HT1080 (cell line): Measurements from ENCODE around the gene ANKRD18B. TPM values are rescaled to one million over a fixed set of nuclear protein-coding genes. Genes with fewer than 3 reads are reported as not detected.
"Not testable (repeated sequence)": the region's sequence is repeated elsewhere in the genome, so short reads cannot be mapped to it uniquely, and the experiment has no call there.

ENCODE experiments used
- DNase-seq: peaks from one replicate; pipeline ENCODE4 v3.0.0-alpha.2; 2015; ENCODE audit warnings: low read depth
- polyA plus RNA-seq, 2 experiments: library from polyadenylated mRNA; depleted of rRNA; stranded (reverse); fragments of >200 nt; gene quantifications; 2 replicates each; pipeline ENCODE4 v1.2.3, GENCODE V29; 2015
- total RNA-seq: library from RNA; depleted of rRNA; stranded (reverse); fragments of >200 nt; shearing (Covaris generic); gene quantifications from 2 replicates; pipeline ENCODE4 v1.2.3, GENCODE V29; 2014; rRNA removed

Gene ANKRD18B
- total RNA-seq = 3.7 and 15.0 TPM in 2 replicates
- polyA plus RNA-seq (2015; cell fraction: cytosol; rRNA removed) = 1.3 and 4.5 TPM in 2 replicates
- polyA plus RNA-seq (2015; cell fraction: nucleus; rRNA removed) = 4.1 and 5.3 TPM in 2 replicates

DNA sequence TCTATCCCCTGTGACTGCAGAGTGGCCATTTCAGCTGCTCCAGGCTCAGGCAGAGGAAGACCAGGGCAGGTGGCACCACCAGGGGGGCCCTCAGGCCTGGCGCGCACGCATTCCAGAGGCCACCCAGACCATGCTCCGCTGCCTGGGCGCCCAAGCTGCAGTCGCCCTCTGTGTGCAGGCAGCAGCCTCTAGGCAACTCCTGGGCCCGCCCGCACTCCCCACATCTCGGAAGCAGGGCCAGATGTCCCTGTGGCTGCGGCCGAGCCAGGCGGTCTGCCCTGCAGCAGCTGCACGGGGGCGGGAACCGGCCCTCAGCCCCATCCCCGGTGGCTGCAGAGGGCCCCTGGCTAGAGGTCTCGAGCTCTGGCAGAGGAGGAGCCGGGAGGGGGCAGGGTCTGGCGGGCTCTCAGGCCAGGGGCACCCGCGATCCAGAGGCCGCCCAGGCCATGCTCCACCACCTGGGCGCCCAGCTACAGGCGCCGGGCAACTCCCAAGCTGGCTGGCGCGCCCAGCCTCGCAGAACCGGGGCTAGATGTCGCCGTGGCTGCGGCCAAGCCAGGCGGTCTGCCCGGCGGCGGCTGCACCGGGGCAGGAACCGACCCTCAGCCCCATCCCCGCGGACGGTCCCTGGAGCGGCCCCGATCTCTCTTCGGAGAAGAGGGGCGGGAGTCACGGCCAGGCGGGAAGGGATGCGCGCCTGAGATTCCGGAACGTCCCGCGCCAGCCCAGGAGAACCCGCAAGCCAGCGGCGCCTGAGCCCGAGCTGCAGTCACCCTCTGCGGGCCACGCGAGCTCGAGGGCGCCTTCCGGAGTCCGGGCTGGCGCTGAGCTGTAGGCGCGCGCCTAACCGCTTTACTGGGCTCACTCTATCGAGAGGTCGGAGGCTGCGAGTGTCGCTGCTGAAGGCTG, at the start of gene ANKRD18B:
ANKRD18B (plus strand) TSS at position 855 of the 909 bp plus-strand sequence. CDS start 239 bp downstream, outside the sequence.
- peak; percentile 81 for DNase-seq

DNA sequence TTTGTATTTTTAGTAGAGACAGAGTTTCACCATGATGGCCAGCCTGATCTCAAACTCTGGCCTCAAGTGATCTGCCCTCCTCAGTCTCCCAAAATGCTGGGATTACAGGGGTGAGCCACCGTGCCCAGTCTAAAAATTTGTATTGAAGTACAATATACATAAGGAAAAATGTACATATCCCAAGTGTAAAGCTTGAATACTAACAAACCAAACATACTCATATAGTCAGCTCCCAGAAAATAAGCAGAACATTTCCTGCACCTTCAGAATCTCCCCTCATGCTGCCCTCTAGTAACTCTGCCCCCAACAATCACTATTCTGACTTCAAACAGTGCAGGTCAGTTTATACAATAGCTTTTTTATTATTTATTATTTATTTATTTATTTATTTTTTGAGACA, 48.7 kb upstream of the ANKRD18B start:
- no peak for DNase-seq

DNA sequence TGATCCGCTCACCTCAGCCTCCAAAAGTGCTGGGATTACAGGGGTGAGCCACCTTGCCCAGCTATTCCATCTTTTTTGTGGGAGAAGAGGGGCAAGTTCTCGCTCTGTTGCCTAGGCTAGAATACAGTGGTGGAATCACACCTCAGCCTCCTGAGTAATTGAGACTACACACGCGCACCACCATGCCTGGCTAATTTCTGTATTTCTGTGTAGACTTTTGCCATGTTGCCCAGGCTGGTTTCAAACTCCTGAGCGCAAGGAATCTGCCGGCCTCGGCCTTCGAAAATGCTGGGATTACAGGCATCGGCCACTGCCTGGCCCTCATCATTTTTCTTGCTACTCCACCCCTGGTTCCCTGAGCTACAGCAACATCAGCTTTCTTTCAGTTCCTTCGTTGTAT, 47.5 kb upstream of the ANKRD18B start:
- no peak for DNase-seq

DNA sequence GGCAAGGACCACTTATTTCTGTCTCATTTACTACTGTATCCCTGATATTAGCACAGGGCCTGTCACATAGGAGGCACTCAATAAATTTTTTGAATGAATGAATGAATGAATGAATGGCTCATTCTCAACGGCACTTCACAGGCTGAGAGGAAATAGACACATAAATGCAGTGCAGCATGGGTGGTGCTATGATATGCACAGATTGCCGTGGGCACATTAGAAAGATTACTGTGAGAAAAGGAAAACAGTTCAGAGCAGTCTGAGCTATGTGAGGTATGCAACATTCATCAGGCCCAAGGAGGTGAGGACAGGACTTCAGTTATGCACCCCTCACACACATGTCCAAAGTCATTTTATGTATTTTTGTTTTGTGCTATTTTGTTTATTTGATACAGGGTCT, 43.9 kb upstream of the ANKRD18B start:
- DNase-seq = no peak

DNA sequence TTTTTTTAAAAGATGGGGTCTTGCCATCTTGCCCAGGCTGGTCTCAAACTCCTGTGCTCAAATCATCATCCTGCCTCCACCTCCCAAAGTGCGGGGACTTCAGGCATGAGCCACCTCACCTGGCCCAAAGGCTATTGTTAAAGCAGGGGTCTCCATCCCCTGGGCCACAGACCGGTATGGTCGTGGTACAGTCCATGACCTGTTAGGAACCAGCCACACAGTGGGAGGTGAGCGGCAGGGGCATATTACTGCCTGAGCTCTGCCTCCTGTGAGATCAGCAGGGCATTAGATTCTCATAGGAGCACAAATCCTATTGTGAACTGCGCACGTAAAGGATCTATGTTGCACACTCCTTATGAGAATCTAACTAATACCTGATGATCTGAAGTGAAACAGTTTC, 43.1 kb upstream of the ANKRD18B start:
- no peak for DNase-seq

DNA sequence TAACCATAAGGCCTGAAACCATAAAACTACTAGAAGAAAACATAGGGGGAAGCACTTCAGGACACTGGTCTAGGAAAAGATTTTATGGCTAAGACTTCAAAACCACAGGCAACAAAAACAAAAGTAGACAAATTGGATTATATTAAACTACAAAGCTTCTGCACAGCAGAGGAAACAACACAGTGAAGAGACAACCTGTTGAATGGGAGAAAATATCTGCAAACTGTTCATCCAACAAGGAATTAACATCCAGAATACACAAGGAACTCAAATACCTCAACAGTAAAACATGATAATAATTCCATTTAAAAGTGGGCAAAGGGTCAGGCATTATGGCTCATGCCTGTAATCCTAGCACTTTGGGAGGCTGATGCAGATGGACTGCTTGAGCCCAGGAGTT, 38.7 kb upstream of the ANKRD18B start:
- DNase-seq = not testable (repeated sequence)

DNA sequence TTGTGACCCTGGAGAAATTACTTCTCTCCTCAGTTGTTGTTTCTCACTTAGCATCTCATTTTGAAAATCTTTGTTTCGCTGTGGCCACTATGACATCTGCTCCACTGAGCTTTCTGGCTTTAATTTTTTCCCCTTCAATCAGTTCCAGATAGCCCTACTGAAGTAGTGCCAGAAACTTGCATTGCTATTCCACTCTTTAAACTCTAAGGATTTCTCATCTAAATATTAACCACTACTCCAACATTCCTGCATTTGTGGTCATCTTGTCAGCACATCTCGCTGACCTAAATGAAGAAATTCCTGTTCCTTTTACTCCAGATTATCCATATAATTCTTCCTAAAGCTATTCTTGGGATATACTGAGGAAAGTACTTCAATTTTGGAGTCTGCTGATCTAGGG, 35.0 kb upstream of the ANKRD18B start:
- no peak for DNase-seq

DNA sequence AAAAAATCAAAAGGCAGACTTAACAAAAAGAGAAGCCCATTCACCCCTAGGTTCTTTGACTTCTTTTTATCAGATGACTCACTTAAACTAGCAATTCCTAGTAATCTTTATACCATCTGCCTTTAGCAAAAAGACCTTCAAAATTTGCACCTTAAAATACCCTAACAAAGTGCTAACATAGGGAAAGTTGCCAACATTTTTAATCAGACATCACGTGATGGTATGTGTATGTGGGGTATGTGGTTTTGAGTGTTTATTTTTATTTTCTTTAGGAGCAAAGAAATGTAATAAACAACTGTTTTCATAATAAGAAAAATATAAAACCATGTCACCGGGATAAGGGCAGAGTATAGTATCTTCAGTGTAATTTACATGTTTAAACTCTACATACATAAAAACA, 30.2 kb upstream of the ANKRD18B start:
- not testable (repeated sequence) for DNase-seq

DNA sequence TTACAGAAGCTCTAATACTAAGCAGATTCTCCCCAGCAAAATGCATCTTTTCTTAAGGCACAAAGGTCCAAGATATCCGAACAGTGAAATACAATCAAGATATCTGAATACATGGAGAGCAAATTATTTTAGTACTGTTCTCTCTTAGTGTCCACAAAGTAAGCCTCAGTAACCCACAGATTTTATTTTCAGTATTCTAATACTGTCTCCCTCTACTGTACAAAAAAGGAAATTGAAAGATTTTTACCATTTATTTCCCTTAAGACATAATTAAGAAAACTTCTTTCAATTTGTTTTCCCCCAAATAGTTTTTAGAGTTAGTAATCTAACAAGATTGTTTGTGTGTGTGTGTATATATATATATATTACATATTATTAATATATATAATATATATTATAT, 25.7 kb upstream of the ANKRD18B start:
- DNase-seq = peak; percentile 24

DNA sequence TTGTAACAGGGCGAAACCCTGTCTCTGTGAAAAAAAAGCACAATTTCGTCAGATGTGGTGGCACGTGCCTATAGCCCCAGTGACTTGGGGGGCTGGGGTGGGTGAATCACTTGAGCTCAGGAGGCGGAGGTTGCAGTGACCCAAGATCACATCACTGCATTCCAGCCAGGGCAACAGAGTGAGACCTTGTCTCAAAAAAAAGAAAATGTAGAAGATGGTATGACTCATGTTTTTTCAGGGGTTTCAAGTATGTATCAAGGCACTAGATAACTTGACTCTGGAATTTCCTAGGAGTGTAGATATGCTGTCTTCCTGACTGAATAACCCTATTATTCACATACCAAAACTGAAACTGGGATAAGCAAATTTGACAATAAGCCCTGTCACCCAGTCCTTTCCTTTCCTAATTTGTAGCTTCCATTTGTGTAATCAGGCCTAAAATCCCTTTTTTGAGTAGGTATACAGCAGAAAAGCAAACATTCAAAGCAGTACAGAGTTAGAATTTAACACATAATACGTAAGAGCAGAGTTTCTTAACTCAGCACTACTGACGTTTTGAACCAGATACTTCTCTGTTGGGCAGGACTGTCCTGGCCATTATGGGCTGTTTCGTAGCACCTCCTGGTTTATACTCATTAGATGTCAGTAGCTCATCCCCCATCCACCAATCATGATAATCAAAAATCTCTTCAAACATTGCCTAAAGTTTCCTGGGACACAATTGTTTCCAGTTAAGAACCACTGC, 17.3 kb upstream of the ANKRD18B start:
- peak; percentile 100 for DNase-seq

DNA sequence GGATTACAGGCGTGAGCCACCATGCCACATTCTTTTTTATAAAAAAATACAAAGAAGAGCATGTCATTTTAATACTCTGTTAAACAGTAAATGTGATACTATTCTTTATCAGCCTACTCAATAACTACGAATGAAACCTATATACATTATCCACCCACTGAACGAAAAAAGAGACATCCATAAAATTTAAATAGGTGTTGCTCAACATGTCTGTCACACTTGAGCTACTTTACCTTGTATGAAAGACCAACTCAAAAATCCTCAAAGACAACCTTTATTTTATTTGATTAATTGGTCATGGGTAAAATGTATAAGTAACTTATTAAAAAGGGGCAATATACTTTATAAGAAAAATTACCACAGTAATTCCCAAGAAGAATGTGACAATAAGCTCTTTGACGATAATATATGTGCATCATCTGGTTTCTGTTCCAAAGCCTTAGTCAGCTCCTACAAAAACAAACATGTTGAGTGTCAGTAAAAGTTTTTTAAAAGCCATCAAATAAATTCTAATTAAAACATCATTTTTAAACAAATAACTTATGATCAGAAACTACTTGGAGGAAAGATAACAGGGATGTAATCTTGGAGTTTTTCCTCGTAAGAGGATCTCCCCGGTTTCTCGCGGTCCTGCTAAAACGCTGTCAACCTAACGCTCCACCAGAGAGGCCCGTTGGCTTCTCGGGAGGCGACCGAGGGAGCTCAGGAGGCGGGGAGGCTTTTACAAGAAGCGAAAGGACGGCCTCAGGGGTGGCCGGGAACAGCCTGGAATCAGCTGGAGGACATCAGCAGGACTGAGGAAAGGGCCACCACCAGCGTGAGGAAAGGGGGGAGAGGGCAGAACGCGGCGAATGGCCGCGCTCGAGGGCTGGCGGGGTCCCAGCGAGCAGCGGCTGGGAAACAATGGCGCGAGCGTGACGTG, 13.5 kb upstream of the ANKRD18B start:
- DNase-seq = peak; percentile 69

DNA sequence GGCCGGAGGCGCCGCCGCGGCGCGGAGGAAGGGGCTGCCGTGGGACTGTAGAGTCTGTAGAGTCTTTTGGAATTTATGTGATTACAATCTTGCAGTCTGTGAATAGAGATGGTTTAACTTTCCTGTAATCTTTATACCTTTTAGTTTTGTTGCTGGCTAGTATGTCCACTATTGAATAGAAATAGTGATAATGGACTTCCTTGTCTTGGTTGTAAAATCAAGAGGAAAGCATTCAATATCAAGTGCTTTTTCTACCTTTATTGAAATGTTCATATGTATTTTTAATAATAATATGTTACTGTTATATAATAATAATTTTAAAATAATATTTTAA, 12.9 kb upstream of the ANKRD18B start:
- DNase-seq = not testable (repeated sequence)

DNA sequence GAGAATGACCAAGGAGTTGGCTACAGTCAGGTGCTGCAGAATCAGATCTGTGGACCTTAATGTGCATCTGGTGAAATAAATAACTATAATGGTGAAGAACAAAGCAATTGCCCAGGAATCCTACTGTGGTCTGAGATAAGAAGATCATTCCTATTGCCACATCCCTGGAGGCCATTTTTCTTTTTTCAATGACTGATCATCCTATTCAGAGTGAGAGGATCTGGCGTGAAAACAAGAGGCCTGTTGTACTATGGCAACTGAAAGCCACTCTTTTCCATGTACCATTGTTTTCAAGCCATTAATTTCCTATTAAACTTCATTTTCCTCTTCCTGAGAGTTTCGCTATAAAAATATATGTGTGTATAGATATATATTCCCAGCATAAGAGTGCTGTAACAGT, 11.5 kb upstream of the ANKRD18B start:
- not testable (repeated sequence) for DNase-seq

DNA sequence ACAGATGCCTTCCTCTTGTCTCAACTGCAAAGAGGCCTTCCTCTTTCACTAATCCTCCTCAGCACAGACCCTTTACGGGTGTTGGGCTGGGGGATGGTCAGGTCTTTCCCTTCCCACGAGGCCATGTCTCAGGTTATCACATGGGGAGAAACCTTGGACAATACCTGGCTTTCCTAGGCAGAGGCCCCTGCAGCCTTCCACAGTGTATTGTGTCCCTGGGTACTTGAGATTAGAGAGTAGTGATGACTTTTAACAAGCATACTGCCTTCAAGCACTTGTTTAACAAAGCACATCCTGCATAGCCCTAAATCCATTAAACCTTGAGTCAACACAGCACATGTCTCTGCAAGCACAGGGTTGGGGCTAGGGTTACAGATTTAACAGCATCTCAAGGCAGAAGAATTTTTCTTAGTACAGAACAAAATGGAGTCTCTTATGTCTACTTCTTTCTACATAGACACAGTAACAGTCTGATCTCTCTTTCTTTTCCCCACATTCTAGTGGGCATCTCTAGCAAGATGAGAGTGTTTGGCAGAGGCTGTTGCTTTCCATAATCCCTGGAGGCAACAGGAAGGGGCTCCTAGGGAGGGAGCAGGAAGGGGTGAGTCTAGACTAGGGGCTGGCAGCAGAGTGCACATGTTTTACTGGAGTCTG, 8.6 kb upstream of the ANKRD18B start:
- not testable (repeated sequence) for DNase-seq

DNA sequence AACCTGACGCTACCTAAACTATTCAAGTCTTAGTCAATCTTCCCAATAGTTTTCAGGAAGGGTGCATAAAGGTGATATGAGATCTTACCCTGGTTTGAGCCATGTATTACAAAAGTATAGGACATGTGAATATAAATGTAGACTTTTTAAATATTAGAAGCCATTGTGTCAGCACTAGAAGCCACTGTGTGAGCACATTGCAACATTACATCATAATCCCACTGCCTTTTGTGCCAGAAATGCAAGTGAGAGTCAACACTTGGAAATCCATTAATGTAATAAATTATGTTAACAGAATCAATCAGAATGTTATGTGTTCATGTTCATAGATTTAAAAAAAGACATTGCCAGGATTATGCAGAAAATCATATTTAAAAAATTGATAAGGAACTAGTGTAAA, 7.7 kb upstream of the ANKRD18B start:
- not testable (repeated sequence) for DNase-seq

DNA sequence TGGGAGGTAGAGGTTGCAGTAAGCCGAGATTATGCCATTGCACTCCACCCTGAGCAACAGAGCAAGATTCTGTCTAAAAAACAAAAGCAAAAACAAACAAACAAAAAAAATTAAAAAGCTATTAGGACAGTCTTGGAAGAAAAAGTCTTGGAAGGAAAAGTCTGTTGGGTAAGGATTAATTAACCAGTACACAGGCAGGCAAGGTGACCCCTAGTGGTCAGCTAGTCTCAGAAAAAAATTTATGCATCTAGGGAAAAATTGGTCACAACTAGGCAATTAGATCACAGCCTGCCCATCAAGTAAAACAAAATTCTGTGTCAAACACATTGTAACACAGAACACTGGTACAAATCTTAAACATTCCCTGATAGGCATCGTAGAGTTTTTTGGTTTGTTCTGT, 6.7 kb upstream of the ANKRD18B start:
- peak; percentile 75 for DNase-seq

DNA sequence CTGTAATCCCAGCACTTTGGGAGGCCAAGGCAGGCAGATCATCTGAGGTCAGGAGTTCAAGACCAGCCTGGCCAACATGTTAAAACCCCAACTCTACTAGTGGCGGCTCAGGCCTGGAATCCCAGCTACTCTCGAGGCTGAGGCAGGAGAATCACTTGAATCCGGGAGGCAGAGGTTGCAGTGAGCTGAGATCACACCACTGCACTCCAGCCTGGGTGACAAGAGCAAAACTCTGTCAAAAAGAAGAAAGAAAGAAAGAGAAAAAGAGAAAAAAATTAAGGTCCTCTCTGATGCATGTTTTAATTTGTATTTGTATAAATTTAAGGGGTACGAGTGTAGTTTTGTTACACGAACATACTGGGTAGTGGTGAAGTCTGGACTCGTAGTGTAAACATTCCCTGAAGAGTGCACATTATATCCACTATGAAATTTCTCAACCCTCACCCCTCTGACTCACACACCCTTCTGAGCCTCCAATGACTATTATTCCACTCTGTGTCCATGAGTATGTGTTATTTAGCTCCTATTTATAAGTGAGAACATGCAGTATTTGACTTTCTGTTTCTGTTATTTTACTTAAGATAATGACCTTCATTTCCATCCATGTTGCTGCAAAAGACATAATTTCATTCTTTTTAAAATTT, 6.0 kb upstream of the ANKRD18B start:
- DNase-seq = peak; percentile 75

DNA sequence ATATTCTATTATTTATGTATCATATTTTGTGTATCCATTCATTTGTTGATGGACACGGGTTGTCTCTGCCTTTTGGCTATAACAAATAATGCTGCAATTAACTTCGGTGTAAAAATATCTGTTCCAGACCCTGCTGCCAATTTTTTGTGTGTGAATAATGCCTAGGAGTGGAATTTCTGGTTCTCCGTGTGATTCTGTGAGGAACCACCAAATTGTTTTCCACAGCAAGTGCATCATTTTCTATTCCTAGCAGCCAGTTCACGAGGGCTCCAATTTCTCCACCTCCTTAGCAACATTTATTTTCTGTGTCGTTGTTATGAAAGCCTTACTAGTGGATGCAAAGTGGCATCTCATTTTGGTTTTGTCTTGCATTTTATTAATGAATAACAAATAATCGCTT, 2.2 kb upstream of the ANKRD18B start:
- not testable (repeated sequence) for DNase-seq

DNA sequence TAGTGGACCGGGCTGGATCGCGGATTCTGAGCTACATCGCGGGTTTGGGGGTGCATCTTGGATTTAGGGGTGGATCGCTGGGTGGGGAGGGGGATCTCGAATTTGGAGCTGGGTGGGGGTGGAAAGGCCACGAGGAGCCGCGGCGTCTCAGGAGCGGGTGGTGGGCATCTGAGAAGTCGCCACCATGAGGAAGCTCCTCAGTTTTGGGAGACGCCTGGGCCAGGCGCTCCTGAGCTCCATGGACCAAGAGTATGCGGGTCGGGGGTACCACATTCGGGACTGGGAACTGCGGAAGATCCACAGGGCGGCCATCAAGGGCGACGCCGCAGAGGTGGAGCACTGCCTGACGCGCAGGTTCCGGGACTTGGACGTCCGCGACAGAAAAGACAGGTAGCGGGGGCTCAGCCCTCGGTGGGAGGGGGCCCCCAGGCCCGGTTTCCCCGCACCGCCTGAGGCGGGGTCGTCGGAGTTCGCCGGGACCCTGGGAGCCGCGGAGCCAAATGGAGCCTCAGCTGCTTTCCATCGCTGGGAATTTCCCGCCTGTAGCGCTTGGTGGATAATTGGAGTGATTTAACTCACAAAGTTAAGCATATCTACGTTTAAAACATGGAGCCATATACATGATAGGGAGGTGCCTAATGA, 376 bp downstream of the ANKRD18B start:
- DNase-seq = no peak

DNA sequence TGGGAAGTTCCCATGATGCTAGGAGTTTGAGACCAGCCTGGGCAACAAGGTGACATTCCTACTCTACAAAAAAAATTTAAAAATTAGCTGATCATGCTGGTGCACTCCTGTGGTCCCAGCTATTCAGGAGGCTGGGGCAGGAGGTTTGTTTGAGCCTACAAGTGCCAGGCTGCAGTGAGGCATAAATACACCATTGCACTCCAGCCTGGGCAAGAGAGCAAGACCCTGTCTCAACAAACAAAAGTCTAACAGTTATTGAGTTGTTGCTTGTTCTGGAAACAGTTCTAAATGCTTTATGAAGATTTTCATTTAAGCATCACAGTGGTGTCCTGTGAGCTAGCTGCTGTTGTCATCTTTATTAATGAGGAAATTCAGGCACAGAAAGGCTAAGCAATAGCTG, 4.0 kb downstream of the ANKRD18B start:
- DNase-seq = not testable (repeated sequence)
